ENCODE measurements around the gene GRM4. TPM values are rescaled to one million over a fixed set of nuclear protein-coding genes. Genes with fewer than 3 reads are reported as not detected.

The GRM4 gene
- total RNA-seq, 4 donors from 2014 or later, result not detected

- no peak for DNase-seq (ENCODE audit: low spot score in 2 of 2)
- H3K4me3 ChIP-seq, result no peak overlapping the region
- TF ChIP-seq EP300 (IDR thresholded peaks at IDR 0.05) (no peak), POLR2AphosphoS5 (IDR thresholded peaks at IDR 0.05) (no peak), POLR2A (IDR thresholded peaks at IDR 0.05) (no peak), CTCF (IDR thresholded peaks at IDR 0.05) (no peak)
- H3K36me3 ChIP-seq, result no peaks in the 10 kb centered on the region
- H3K9me3 ChIP-seq, result no peaks in the 10 kb centered on the region
- no peak overlapping the region for H3K27ac ChIP-seq
- peaks cover 19% of the 10 kb centered on the region for H3K27me3 ChIP-seq
- no peaks in the 10 kb centered on the region for H3K4me1 ChIP-seq
- 94% methylated on average over 18 of the region's 20 CpGs for WGBS
These were observed 109.4 kb downstream of the GRM4 start for GRCh38 chr6:34036357-34037069.

GRCh38 chr6:34035704-34036356, 110.1 kb downstream of the GRM4 start:
- DNase-seq (ENCODE audit: low spot score in 2 of 2), result no peak
- 90% methylated on average over 33 of the region's 40 CpGs for WGBS
- no peaks in the 10 kb centered on the region for H3K9me3 ChIP-seq
- TF ChIP-seq CTCF (IDR thresholded peaks at IDR 0.05), result no peak
- no peak for TF ChIP-seq EP300 (IDR thresholded peaks at IDR 0.05)
- TF ChIP-seq POLR2AphosphoS5 (IDR thresholded peaks at IDR 0.05), result no peak
- TF ChIP-seq POLR2A (IDR thresholded peaks at IDR 0.05), result no peak
- no peaks in the 10 kb centered on the region for H3K36me3 ChIP-seq
- H3K27ac ChIP-seq, result no peak overlapping the region
- H3K27me3 ChIP-seq, result peaks cover 19% of the 10 kb centered on the region
- no peak overlapping the region for H3K4me3 ChIP-seq
- no peaks in the 10 kb centered on the region for H3K4me1 ChIP-seq

- Histone ChIP-seq H3K9me3 (no peaks in the 10 kb centered on the region), H3K4me3 (no peak overlapping the region), H3K27me3 (peaks cover 19% of the 10 kb centered on the region), H3K36me3 (no peaks in the 10 kb centered on the region), H3K27ac (no peak overlapping the region), H3K4me1 (no peaks in the 10 kb centered on the region)
- no peak for DNase-seq (ENCODE audit: low spot score in 2 of 2)
- TF ChIP-seq POLR2AphosphoS5 (IDR thresholded peaks at IDR 0.05), result no peak
- TF ChIP-seq EP300 (IDR thresholded peaks at IDR 0.05), result no peak
- TF ChIP-seq CTCF (IDR thresholded peaks at IDR 0.05), result no peak
- TF ChIP-seq POLR2A (IDR thresholded peaks at IDR 0.05), result no peak
- 94% methylated on average over 1 of the region's 1 CpG for WGBS
These were observed 110.7 kb downstream of the GRM4 start for GRCh38 chr6:34035161-34035560.

GRCh38 chr6:34032856-34033255, 113.0 kb downstream of the GRM4 start:
- peaks cover 24% of the 10 kb centered on the region for H3K27me3 ChIP-seq
- no peak for TF ChIP-seq POLR2A (IDR thresholded peaks at IDR 0.05)
- no peak for TF ChIP-seq EP300 (IDR thresholded peaks at IDR 0.05)
- TF ChIP-seq POLR2AphosphoS5 (IDR thresholded peaks at IDR 0.05), result no peak
- no peak for TF ChIP-seq CTCF (IDR thresholded peaks at IDR 0.05)
- WGBS, result 20% methylated on average over 1 of the region's 5 CpGs

GRCh38 chr6:34031625-34032383, 114.1 kb downstream of the GRM4 start:
- no peaks in the 10 kb centered on the region for H3K36me3 ChIP-seq
- no peaks in the 10 kb centered on the region for H3K4me1 ChIP-seq
- H3K9me3 ChIP-seq, result no peaks in the 10 kb centered on the region
- no peak for DNase-seq (ENCODE audit: low spot score in 2 of 2)
- no peak for TF ChIP-seq EP300 (IDR thresholded peaks at IDR 0.05)
- TF ChIP-seq CTCF (IDR thresholded peaks at IDR 0.05), result no peak
- no peak overlapping the region for H3K27ac ChIP-seq
- H3K4me3 ChIP-seq, result no peak overlapping the region
- WGBS, result 88% methylated on average over 5 of the region's 12 CpGs
- H3K27me3 ChIP-seq, result peaks cover 26% of the 10 kb centered on the region

More at GRCh38 chr6:34032856-34033255, 113.0 kb downstream of the GRM4 start:
- DNase-seq (ENCODE audit: low spot score in 2 of 2), result no peak
- Histone ChIP-seq H3K9me3 (no peaks in the 10 kb centered on the region), H3K27ac (no peak overlapping the region), H3K4me1 (no peaks in the 10 kb centered on the region), H3K36me3 (no peaks in the 10 kb centered on the region), H3K4me3 (no peak overlapping the region)
